MCF 10A (cell line): ENCODE data around the gene IL13RA1. TPM values are rescaled to one million over a fixed set of nuclear protein-coding genes. Genes with fewer than 3 reads are reported as not detected.

Experiments used
- BruUV-seq: library from RNA; stranded (reverse); fragments of 400-500 nt; replicated peaks from 2 replicates; lab custom pipeline; 2021; lab: Mats Ljungman, UMichigan
- CTCF ChIA-PET: fragments of 300-600 bp; sonication (Branson Sonifier 250); formaldehyde crosslinking; extraction: SDS; loops from one replicate; lab custom pipeline; 2021; ENCODE audit warnings: antibody characterized with exemption, inconsistent platforms; lab: Yijun Ruan, JAX
- POLR2A ChIA-PET: fragments of 300-600, 350-650 bp; sonication (Branson Sonifier 250); formaldehyde crosslinking; extraction: SDS; loops from one replicate; lab custom pipeline; 2020; ENCODE audit warnings: antibody characterized with exemption, inconsistent platforms; lab: Yijun Ruan, JAX
- DNase-seq: peaks from one replicate; pipeline ENCODE4 v3.0.0-alpha.2; 2018; ENCODE audit not compliant: unreplicated experiment
- H3K27ac Mint-ChIP-seq: one replicate; pipeline ENCODE4 v1.8.0; 2022; ENCODE audit warnings: mild to moderate bottlenecking, low read depth, mixed read lengths; ENCODE audit not compliant: unreplicated experiment
- H3K27me3 Mint-ChIP-seq: one replicate; pipeline ENCODE4 v1.8.0; 2022; ENCODE audit warnings: mixed read lengths; ENCODE audit not compliant: insufficient read depth, unreplicated experiment
- H3K36me3 Mint-ChIP-seq: one replicate; pipeline ENCODE4 v1.8.0; 2022; ENCODE audit warnings: mild to moderate bottlenecking, moderate library complexity, mixed read lengths; ENCODE audit not compliant: insufficient read depth, unreplicated experiment
- H3K4me1 Mint-ChIP-seq: one replicate; pipeline ENCODE4 v1.8.0; 2022; ENCODE audit warnings: mixed read lengths; ENCODE audit not compliant: insufficient read depth, unreplicated experiment
- H3K4me3 Mint-ChIP-seq: one replicate; pipeline ENCODE4 v1.8.0; 2022; ENCODE audit warnings: mild to moderate bottlenecking, moderate library complexity, mixed read lengths; ENCODE audit not compliant: unreplicated experiment
- H3K9me3 Mint-ChIP-seq: one replicate; pipeline ENCODE4 v1.8.0; 2022; ENCODE audit warnings: mixed read lengths; ENCODE audit not compliant: unreplicated experiment
- intact Hi-C: fragments of 100-400 bp; cut with micrococcal nuclease; formaldehyde crosslinking; loops from 2 replicates; pipeline ENCODE4 v1.14.1; 2022
- total RNA-seq: library from RNA; stranded (reverse); gene quantifications from 2 replicates; pipeline ENCODE4 v1.2.3, GENCODE V29; 2022
- TF ChIP-seq, protein P1 (sequence below): fragments of 200-600 bp; IDR thresholded peaks from one replicate; pipeline ENCODE4 v1.8.0; 2022; ENCODE audit warnings: antibody characterized with exemption, mild to moderate bottlenecking; ENCODE audit not compliant: unreplicated experiment

The IL13RA1 gene
- total RNA-seq, 1 experiment from 2014 or later = 27.4 TPM

DNA sequence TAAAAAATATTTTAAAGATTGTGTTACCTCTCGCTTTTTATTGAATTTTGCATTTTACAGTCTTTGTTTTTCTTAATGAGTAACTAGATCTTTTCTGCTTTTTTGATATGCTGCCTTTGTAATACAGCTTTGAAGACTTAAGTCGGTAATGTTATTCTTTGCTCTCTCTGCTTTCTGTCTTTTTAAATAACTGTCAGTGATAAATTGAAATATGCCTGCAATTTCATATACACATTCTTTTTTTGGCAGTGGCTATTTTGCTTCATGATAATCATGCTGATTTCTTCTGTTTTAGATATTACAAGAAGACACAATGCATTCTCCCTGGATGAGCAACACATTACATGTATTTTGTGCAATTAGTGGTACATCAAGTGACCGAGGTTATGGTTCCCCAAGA lies 42.0 kb upstream of the IL13RA1 start:
- DNase-seq = no peak
- BruUV-seq = no TSS peak
- Mint-ChIP-seq H3K36me3 (no peaks in the 10 kb centered on the region), H3K4me3 (no peak overlapping the region), H3K9me3 (no peaks in the 10 kb centered on the region), H3K27ac (no peak overlapping the region), H3K27me3 (peaks cover 16% of the 10 kb centered on the region), H3K4me1 (peaks cover 6% of the 10 kb centered on the region)
- intact Hi-C loops = no loop called here
- ChIA-PET POLR2A (no interaction called here), CTCF (no interaction called here)
- TF ChIP-seq, protein P1, sequence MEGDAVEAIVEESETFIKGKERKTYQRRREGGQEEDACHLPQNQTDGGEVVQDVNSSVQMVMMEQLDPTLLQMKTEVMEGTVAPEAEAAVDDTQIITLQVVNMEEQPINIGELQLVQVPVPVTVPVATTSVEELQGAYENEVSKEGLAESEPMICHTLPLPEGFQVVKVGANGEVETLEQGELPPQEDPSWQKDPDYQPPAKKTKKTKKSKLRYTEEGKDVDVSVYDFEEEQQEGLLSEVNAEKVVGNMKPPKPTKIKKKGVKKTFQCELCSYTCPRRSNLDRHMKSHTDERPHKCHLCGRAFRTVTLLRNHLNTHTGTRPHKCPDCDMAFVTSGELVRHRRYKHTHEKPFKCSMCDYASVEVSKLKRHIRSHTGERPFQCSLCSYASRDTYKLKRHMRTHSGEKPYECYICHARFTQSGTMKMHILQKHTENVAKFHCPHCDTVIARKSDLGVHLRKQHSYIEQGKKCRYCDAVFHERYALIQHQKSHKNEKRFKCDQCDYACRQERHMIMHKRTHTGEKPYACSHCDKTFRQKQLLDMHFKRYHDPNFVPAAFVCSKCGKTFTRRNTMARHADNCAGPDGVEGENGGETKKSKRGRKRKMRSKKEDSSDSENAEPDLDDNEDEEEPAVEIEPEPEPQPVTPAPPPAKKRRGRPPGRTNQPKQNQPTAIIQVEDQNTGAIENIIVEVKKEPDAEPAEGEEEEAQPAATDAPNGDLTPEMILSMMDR = no peak

DNA sequence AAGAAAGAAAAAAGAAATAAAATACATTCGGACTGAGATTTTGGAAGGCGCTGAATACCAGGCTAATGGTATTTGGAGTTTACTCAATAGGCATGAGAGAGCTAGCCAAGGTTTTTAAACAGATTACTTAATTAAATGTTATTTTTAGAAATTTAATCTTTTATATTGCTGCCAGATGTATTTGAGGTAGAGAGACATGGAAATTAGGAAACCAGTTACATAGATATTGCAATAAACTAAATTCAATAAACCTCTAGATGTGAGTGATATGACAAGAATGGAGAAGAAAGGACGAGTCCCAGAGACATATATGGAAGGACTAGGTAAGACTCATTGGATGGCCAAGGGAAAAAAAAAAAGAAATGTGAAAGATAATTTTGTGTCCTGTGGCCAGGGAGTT lies 38.5 kb upstream of the IL13RA1 start:
- POLR2A ChIA-PET = interaction anchor here (0.6 kb wide), 1 partner anchor 309 kb away, joined by 3 read pairs; no protein-coding TSS in a partner anchor
- intact Hi-C loops = no loop called here
- H3K27ac Mint-ChIP-seq = no peak overlapping the region
- DNase-seq = no peak
- BruUV-seq = no TSS peak
- H3K4me3 Mint-ChIP-seq = no peak overlapping the region
- H3K4me1 Mint-ChIP-seq = no peaks in the 10 kb centered on the region
- no peaks in the 10 kb centered on the region for H3K36me3 Mint-ChIP-seq
- TF ChIP-seq, protein P1 = no peak
- CTCF ChIA-PET = interaction anchor here (0.5 kb wide), 1 partner anchor 398 kb away, joined by 4 read pairs; no protein-coding TSS in a partner anchor
- H3K27me3 Mint-ChIP-seq = peaks cover 13% of the 10 kb centered on the region
- no peaks in the 10 kb centered on the region for H3K9me3 Mint-ChIP-seq

DNA sequence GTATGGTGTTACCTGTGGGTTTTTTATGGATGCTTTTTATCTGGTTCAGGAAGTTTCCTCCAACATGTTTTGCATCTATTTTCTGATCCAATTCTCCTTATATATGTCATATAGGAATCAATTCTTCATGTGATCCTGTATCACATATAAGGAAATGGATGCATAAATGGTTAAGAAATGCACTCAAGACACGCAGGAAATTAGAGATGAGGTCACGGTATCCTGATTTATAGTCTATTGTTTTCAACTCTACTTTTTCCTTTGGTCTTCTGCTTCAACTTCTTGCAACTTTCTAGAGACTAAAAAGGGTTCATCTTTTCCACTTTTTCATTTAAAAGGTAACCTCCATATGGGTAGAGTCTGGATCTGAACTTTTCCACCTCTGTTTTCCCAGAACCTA lies 33.6 kb upstream of the IL13RA1 start:
- CTCF ChIA-PET = interaction anchor here (1.4 kb wide), 1 partner anchor 114 kb away, joined by 4 read pairs; no protein-coding TSS in a partner anchor
- no peaks in the 10 kb centered on the region for H3K36me3 Mint-ChIP-seq
- no peak for DNase-seq
- H3K27me3 Mint-ChIP-seq = peaks cover 13% of the 10 kb centered on the region
- TF ChIP-seq, protein P1 = no peak
- no peak overlapping the region for H3K27ac Mint-ChIP-seq
- peaks cover 6% of the 10 kb centered on the region for H3K4me1 Mint-ChIP-seq
- H3K4me3 Mint-ChIP-seq = no peak overlapping the region
- intact Hi-C loops = no loop called here
- POLR2A ChIA-PET = no interaction called here
- H3K9me3 Mint-ChIP-seq = no peaks in the 10 kb centered on the region
- BruUV-seq = no TSS peak

GRCh38 chrX:118694638-118695037 lies 32.8 kb upstream of the IL13RA1 start:
- TF ChIP-seq, protein P1 = no peak
- CTCF ChIA-PET = no interaction called here
- POLR2A ChIA-PET = no interaction called here
- no TSS peak for BruUV-seq
- Mint-ChIP-seq H3K4me3 (no peak overlapping the region), H3K36me3 (no peaks in the 10 kb centered on the region), H3K27me3 (peaks cover 13% of the 10 kb centered on the region), H3K9me3 (no peaks in the 10 kb centered on the region), H3K27ac (no peak overlapping the region), H3K4me1 (peaks cover 8% of the 10 kb centered on the region)
- intact Hi-C loops = no loop called here
- no peak for DNase-seq
